ENCODE measurements around the gene DCHS2.

DCHS2 gene

DNA sequence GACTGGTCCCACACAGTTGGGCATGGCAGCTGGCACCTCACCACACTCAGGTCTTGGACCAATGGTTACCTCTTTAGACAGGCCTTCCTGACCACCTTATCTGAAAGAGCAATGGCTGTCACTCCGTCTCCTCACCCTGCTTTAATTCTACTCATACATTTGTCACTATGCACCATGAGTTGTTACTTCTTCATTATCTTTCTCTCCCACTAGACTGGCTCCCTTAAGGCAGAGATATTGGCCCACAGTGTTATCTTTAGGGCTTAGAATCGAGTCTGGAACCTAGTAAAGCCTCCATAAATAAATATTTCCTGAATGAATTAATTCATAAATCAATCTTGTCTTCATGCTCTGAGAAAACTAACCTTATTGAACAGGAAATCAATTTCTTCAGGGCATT, 46.6 kb downstream of the DCHS2 start:
- no peak for DNase-seq

DNA sequence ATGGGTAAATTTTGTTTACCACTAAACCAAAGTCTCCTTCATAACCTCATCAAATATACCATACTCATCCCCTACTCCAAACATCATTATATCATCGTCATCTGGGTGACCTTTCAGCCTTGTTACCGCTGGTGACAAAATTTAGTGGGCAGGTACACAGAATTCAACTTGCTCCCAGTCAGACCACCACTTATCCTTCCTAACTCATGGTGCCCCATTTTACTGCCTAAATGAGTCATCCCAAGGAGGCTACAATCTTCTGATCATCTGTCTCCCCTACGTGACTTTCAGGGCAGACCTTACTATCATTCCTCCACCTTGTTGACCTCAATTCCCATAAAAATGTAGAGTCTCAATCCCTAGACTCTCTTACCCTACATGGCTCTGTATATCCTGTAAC, 49.6 kb downstream of the DCHS2 start:
- no peak for DNase-seq

- no peak for DNase-seq
These were observed 50.5 kb downstream of the DCHS2 start for GRCh38 chr4:154441124-154441523.

- no peak for DNase-seq
These were observed 52.4 kb downstream of the DCHS2 start for GRCh38 chr4:154439224-154439623.

DNA sequence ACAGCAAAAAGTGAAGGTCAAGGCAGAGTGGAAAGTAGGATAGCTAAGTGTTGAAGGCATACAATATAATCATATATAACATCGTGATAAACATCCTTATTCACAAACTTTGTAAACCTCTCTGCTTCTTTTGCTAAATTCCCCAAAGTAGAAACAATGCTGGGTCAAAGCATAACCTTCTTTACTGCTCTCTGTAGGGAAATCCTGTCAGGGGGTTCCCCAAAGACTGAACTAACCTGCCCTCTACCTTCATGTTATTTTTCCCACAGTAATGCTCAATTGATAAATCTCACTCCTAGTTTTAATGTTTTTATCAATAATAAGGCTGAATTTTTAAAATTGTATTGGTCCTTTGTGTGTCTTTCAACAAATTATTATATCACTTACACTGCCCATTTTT, 55.7 kb downstream of the DCHS2 start:
- no peak for DNase-seq

DNA sequence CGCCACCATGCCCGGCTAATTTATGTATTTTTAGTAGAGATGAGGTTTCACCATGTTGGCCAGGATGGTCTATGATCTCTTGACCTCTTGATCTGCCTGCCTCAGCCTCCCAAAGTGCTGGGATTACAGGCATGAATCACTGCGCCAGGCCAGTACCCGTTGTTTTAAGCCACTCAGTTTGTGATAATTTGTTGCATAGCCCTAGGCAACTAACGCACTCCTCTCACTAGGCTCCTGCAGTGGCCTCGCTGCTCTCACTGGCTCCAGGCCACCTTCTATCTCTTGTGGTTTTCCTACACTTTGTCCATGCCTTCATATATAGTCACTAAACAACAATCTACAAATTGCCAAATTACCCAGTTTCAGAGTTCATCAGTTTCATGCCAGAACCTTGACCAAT, 58.1 kb downstream of the DCHS2 start:
- no peak for DNase-seq

DNA sequence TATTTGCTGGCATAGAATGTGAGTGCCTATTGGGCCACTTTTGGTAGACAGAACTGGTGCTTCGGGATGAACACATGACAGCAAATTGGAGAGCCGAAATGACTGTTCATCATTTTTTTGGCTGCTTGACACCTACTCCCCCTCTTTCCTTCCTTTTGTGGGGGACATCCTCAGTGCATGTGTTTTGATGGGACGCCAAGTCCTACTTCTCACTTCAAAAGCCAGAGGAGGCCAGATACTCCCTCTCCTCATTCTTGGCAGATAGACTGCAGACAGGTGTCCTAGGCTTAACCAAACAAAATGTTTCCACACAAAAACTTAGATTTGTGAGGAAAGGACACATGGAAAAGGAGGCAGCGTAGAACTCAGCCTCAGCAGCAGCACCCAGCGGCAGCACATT, 62.4 kb downstream of the DCHS2 start:
- DNase-seq, result no peak

DNA sequence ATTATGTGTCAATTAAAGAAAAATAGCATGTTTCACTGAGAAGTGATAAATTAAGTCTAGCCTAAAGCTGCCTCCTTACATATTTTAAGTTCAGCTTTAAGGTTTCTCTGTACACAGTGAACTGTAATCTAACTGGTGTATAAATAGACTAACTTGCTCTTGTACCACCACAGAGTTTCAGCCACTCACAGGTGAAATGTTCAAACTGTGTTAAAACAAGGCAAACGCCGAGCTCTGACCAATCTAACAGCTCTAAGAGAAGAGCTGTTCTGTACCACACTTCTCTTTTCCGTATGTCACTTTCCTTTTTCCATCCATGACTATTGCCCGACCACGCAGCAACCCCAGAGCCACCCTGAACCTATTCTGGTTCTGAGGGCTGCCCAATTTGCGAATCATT, 64.5 kb downstream of the DCHS2 start:
- no peak for DNase-seq

DNA sequence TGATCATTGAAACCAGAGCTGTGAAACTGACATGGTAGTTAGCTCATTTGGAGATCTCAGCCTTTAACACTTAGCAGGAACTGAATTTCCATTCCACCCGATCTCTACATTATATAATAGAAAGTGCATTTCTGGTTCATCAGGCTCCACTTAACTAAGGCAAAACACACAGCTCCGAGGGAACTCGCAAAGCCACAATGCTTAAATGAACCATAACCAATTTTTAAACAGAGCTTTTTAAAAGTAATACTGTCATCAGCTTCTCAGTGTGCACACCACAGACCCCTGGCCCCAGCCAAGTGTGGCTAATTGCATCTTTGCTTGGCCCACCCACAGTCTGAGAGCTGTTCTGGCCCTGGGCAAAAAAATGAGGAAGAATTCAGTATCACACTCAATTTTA, 66.1 kb downstream of the DCHS2 start:
- no peak for DNase-seq

- DNase-seq, result no peak
These were observed 66.7 kb downstream of the DCHS2 start for GRCh38 chr4:154424810-154425484.

GRCh38 chr4:154422152-154422551, 69.4 kb downstream of the DCHS2 start:
- no peak for DNase-seq

DNA sequence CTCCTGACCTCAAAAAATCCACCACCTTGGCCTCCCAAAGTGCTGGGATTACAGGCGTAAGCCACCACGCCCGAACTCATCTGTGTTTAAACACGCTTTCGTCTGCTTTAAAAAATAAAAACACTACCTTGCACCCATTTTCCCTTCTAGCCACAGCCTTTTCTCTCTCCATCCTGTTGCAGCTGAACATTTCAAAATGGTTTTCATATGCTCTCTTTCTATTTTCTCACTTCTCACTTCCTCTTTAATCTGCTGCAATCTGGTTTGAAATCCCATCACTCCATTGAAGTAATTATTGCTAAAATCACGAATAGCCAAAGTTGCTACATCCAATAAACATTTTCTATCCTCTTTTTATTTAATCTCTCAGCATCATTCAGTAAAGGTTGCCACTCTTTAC, 70.0 kb downstream of the DCHS2 start:
- DNase-seq, result no peak

- no peak for DNase-seq
These were observed 74.3 kb downstream of the DCHS2 start for GRCh38 chr4:154417373-154417673.

GRCh38 chr4:154416190-154416547, 75.4 kb downstream of the DCHS2 start:
- no peak for DNase-seq

DNA sequence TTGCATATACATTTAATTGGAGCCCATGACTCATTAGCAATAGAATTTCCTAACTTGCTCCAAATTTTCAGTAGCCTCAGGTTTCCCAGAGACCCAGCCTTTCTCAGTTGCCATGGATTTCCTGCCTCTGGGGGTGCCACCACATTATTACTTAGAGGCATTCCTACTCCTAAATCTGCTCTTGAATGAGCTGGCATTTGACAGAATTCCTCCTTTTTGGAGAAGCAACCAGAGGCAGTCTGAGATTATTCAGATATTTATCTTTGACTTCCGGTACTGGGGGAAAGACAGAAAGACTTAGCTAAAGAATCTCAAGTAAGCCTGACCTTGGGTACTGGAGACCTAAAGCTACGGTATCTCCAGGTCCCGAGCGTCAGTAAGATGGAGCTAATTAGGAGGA, 76.3 kb downstream of the DCHS2 start:
- no peak for DNase-seq

- DNase-seq, result no peak
These were observed 76.8 kb downstream of the DCHS2 start for GRCh38 chr4:154414796-154415195.

DNA sequence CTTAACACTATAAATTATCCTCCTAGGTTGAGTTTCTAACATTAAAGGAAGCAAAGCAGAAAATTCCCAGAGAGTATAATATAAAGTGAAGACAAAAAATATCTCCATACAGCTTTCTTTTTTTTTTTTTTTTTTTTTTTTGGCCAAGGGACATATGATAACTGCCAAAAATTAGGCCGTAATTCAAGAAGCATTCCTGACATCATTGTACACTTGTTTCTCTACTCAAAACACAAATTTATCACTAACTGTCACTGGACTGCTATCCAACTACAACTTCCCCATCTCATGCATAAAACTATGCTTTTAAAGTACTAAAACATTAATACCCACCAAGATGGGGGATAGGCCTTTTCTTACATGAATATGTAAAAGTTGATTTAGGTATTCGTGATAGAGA, 77.2 kb downstream of the DCHS2 start:
- DNase-seq, result no peak

- no peak for DNase-seq
These were observed 84.2 kb downstream of the DCHS2 start for GRCh38 chr4:154407443-154407842.

- DNase-seq, result no peak
These were observed 85.4 kb downstream of the DCHS2 start for GRCh38 chr4:154406018-154406795.

DNA sequence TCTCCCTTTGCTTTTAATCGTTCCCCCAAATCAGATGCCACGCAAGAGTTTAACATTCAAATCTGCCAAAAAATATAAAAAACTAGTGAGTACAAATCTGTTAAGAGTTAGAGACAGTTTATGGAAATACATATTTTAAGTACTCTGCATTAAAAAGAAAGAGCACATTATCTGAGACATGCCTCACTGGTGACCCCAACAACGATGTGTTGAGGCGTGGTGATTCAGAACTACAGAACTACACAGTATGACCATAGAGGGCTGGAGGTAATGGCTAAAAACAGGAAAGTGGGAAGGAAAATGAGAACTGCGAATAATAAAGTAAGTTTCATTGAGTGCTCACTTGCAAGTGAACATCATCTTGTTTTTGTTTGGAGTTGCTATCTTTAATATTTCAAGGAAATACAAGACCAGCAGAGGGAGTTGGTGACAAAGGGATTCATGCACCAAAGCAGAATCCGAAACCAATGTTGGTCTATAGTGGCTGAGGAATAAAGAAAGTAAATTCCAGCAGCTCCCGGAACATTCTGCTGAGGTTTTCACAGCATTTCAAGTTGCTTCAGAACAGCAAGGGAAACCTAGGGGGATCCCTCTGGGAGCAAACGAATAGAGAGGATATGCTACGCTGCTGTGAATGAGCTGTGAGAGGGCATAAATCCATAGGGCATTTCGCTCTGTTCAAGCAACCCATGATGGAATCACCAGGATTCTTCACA, 92.2 kb downstream of the DCHS2 start:
- DNase-seq, result no peak

GRCh38 chr4:154390324-154390723, 101.3 kb downstream of the DCHS2 start:
- no peak for DNase-seq

DNA sequence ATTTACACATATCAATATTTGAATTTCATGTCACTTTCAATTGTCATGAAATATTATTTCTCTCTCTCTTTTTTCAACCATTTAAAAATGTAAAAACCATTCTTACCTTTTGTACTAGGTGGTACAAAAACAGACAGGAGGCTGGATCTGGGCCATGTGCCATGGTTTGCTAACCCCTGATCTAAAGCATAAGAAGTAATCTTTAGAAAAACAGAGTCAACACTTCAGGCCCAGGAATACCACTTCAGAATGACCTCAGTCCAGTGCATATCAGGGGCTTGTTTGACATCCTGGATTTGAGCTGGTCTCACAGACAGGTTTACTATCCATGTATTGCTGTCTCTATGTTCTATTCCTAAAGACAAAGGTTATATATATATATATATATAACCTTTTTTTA, 102.5 kb downstream of the DCHS2 start:
- DNase-seq, result no peak

- no peak for DNase-seq
These were observed 107.6 kb downstream of the DCHS2 start for GRCh38 chr4:154384012-154384411.

- no peak for DNase-seq
These were observed 115.1 kb downstream of the DCHS2 start for GRCh38 chr4:154376486-154376885.
